WTC11 (cell line): ENCODE data around the gene SPAG5. TPM values are rescaled to one million over a fixed set of nuclear protein-coding genes. Genes with fewer than 3 reads are reported as not detected.

Experiments
- ATAC-seq: fragments of 200-7000 bp; cut with Tn5 transposase; 2 replicates; pipeline ENCODE4 v1.10.0; 2021; ENCODE audit warnings: mild to moderate bottlenecking, moderate library complexity
- CTCF ChIA-PET: fragments of 300-600 bp; sonication (Branson Sonifier 250); formaldehyde crosslinking; loops from one replicate; lab custom pipeline; 2021; ENCODE audit warnings: antibody characterized with exemption; lab: Charles Lee
- POLR2A ChIA-PET: fragments of 350-600 bp; sonication (Branson Sonifier 250); formaldehyde crosslinking; loops from one replicate; lab custom pipeline; 2021; ENCODE audit warnings: antibody characterized with exemption; lab: Charles Lee
- DNase-seq: peaks from one replicate; pipeline ENCODE4 v3.0.0; 2021; ENCODE audit warnings: low spot score
- H3K27ac Mint-ChIP-seq: 2 replicates; pipeline ENCODE4 v1.8.0; 2021; ENCODE audit warnings: mixed read lengths
- H3K27me3 Mint-ChIP-seq: 2 replicates; pipeline ENCODE4 v1.8.0; 2021; ENCODE audit warnings: low read depth, mild to moderate bottlenecking, moderate library complexity, mixed read lengths
- H3K36me3 Mint-ChIP-seq: 2 replicates; pipeline ENCODE4 v1.8.0; 2021; ENCODE audit warnings: mixed read lengths
- H3K4me1 Mint-ChIP-seq: 2 replicates; pipeline ENCODE4 v1.8.0; 2022; ENCODE audit warnings: mixed read lengths
- H3K4me3 Mint-ChIP-seq: 2 replicates; pipeline ENCODE4 v1.8.0; 2021; ENCODE audit warnings: mild to moderate bottlenecking, moderate library complexity, mixed read lengths
- H3K9me3 Mint-ChIP-seq: 2 replicates; pipeline ENCODE4 v1.8.0; 2021; ENCODE audit warnings: mixed read lengths
- ATF2 ChIP-seq: sonication (generic); formaldehyde crosslinking; IDR thresholded peaks from 2 replicates; pipeline ENCODE4 v1.8.1; 2022; ENCODE audit warnings: low read depth, missing genetic modification reagents, borderline replicate concordance
- ATF6 ChIP-seq: sonication (generic); formaldehyde crosslinking; IDR thresholded peaks from 2 replicates; pipeline ENCODE4 v1.8.1; 2023; ENCODE audit warnings: mild to moderate bottlenecking, missing genetic modification reagents
- CREB1 ChIP-seq: sonication (generic); formaldehyde crosslinking; IDR thresholded peaks from 2 replicates; pipeline ENCODE4 v1.8.0; 2023; ENCODE audit warnings: mild to moderate bottlenecking, missing genetic modification reagents
- E2F4 ChIP-seq: sonication (generic); formaldehyde crosslinking; IDR thresholded peaks from 2 replicates; pipeline ENCODE4 v1.8.1; 2022; ENCODE audit warnings: low read depth, mild to moderate bottlenecking, moderate library complexity, missing genetic modification reagents, borderline replicate concordance
- EMX1 ChIP-seq: fragments of 250-450 bp; sonication (Bioruptor Pico); IDR thresholded peaks from 2 replicates; pipeline ENCODE4 v1.8.0; 2021; ENCODE audit warnings: mild to moderate bottlenecking
- FOXJ3 ChIP-seq: sonication (generic); formaldehyde crosslinking; IDR thresholded peaks from 2 replicates; pipeline ENCODE4 v1.9.0; 2021; ENCODE audit warnings: missing genetic modification reagents, mild to moderate bottlenecking, borderline replicate concordance
- GTF2I ChIP-seq: fragments of 250-450 bp; sonication (Bioruptor Pico); conservative IDR thresholded peaks from 2 replicates; pipeline ENCODE4 v1.4.0; 2021; ENCODE audit warnings: mild to moderate bottlenecking
- IRF2 ChIP-seq: sonication (generic); formaldehyde crosslinking; IDR thresholded peaks from 2 replicates; pipeline ENCODE4 v1.8.0; 2022; ENCODE audit warnings: low read depth, missing genetic modification reagents, borderline replicate concordance
- JAZF1 ChIP-seq: fragments of 250-450 bp; sonication (Bioruptor Pico); IDR thresholded peaks from 2 replicates; pipeline ENCODE4 v1.9.0; 2021; ENCODE audit warnings: moderate library complexity, mild to moderate bottlenecking, inconsistent platforms
- JUN ChIP-seq: sonication (generic); formaldehyde crosslinking; IDR thresholded peaks from 2 replicates; pipeline ENCODE4 v1.8.0; 2023; ENCODE audit warnings: mild to moderate bottlenecking, missing genetic modification reagents
- MYBL2 ChIP-seq: sonication (generic); formaldehyde crosslinking; IDR thresholded peaks from 2 replicates; pipeline ENCODE4 v1.8.1; 2023; ENCODE audit warnings: mild to moderate bottlenecking, moderate library complexity, missing genetic modification reagents
- NFATC4 ChIP-seq: fragments of 250-450 bp; sonication (Bioruptor Pico); IDR thresholded peaks from 2 replicates; pipeline ENCODE4 v1.9.0; 2021; ENCODE audit warnings: mild to moderate bottlenecking
- NFE2L1 ChIP-seq: sonication (generic); formaldehyde crosslinking; IDR thresholded peaks from 2 replicates; pipeline ENCODE4 v1.8.1; 2023; ENCODE audit warnings: missing genetic modification reagents
- NFYB ChIP-seq: sonication (generic); formaldehyde crosslinking; conservative IDR thresholded peaks from 2 replicates; pipeline ENCODE4 v1.8.0; 2022; ENCODE audit warnings: low read depth, missing genetic modification reagents
- SMAD4 ChIP-seq: sonication (generic); formaldehyde crosslinking; IDR thresholded peaks from 2 replicates; pipeline ENCODE4 v1.8.0; 2022; ENCODE audit warnings: mild to moderate bottlenecking, missing genetic modification reagents
- SOX15 ChIP-seq: fragments of 250-450 bp; sonication (Bioruptor Pico); IDR thresholded peaks from 2 replicates; pipeline ENCODE4 v1.9.0; 2021; ENCODE audit warnings: mild to moderate bottlenecking
- TEAD4 ChIP-seq: sonication (generic); formaldehyde crosslinking; IDR thresholded peaks from 2 replicates; pipeline ENCODE4 v1.8.0; 2022; ENCODE audit warnings: mild to moderate bottlenecking, missing genetic modification reagents
- TP53 ChIP-seq: sonication (generic); formaldehyde crosslinking; IDR thresholded peaks from 2 replicates; pipeline ENCODE4 v1.8.1; 2023; ENCODE audit warnings: mild to moderate bottlenecking, missing genetic modification reagents
- ZNF263 ChIP-seq: sonication (generic); formaldehyde crosslinking; IDR thresholded peaks from 2 replicates; pipeline ENCODE4 v1.8.1; 2022; ENCODE audit warnings: low read depth, mild to moderate bottlenecking, moderate library complexity, missing genetic modification reagents
- ZNF512 ChIP-seq: sonication (generic); formaldehyde crosslinking; IDR thresholded peaks from 2 replicates; pipeline ENCODE4 v1.8.1; 2022; ENCODE audit warnings: missing genetic modification reagents, borderline replicate concordance
- total RNA-seq: library from RNA; stranded (reverse); gene quantifications from 3 replicates; pipeline ENCODE4 v1.2.3, GENCODE V29; 2021
- TF ChIP-seq, protein P1 (sequence below): sonication (generic); formaldehyde crosslinking; conservative IDR thresholded peaks from 2 replicates; pipeline ENCODE4 v1.8.1; 2023; ENCODE audit warnings: mild to moderate bottlenecking, low read depth, missing genetic modification reagents, moderate library complexity
- TF ChIP-seq, protein P2 (sequence below): sonication (generic); formaldehyde crosslinking; IDR thresholded peaks from 2 replicates; pipeline ENCODE4 v1.8.0; 2022; ENCODE audit warnings: mild to moderate bottlenecking, missing genetic modification reagents
- TF ChIP-seq, protein P3 (sequence below): fragments of 250-450 bp; sonication (Bioruptor Pico); IDR thresholded peaks from 2 replicates; pipeline ENCODE4 v1.9.0; 2021; ENCODE audit warnings: mild to moderate bottlenecking

Gene SPAG5
- total RNA-seq, 1 experiment from 2014 or later: 146 TPM

DNA sequence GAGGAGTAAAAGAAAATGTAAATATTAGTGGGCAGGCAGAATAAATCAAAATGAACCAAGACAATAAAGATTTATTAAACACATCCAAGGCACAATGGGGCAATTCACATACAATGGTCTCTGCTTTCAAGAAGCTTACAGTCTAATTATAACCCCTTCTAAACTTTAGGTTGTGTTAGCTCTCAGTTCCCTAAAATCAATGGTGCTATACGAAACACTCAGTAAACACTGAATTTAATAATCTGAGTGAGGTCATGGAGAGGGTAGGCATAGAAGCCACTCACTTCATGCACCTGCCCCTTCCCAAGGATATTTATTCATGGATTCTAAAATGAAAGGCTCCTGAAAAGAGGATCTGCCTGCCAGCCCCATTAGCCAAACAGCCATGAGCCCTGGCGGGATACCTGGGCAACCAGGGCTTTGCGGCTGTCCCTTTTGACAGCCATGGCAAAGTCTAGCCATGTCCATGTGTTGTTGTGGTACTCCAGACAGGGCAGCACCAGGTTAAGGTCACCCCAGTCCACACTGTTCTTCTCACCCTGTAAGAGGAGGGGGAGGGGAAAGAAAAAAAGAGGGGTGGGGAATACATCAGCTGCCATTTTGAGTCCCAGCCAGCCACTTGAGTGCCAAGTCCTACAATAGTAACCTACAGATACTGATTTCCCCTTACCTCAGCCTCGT lies 16.6 kb upstream of the SPAG5 start:
- DNase-seq (no peak), ATAC-seq (no peak)
- ChIA-PET POLR2A (interaction anchor here (0.6 kb wide), 1 partner anchor 15 kb away, joined by 3 read pairs; no protein-coding TSS in a partner anchor), CTCF (no interaction called here)
- TF ChIP-seq TEAD4 (no peak), ZNF263 (no peak), FOXJ3 (CRISPR knock-in tag) (no peak), NFE2L1 (CRISPR knock-in tag) (no peak), NFYB (CRISPR knock-in tag) (no peak), CREB1 (CRISPR knock-in tag) (no peak), ATF2 (CRISPR knock-in tag) (no peak), JAZF1 (no peak), ATF6 (CRISPR knock-in tag) (no peak), TP53 (CRISPR knock-in tag) (no peak), MYBL2 (CRISPR knock-in tag) (no peak)
- TF ChIP-seq, protein P1, sequence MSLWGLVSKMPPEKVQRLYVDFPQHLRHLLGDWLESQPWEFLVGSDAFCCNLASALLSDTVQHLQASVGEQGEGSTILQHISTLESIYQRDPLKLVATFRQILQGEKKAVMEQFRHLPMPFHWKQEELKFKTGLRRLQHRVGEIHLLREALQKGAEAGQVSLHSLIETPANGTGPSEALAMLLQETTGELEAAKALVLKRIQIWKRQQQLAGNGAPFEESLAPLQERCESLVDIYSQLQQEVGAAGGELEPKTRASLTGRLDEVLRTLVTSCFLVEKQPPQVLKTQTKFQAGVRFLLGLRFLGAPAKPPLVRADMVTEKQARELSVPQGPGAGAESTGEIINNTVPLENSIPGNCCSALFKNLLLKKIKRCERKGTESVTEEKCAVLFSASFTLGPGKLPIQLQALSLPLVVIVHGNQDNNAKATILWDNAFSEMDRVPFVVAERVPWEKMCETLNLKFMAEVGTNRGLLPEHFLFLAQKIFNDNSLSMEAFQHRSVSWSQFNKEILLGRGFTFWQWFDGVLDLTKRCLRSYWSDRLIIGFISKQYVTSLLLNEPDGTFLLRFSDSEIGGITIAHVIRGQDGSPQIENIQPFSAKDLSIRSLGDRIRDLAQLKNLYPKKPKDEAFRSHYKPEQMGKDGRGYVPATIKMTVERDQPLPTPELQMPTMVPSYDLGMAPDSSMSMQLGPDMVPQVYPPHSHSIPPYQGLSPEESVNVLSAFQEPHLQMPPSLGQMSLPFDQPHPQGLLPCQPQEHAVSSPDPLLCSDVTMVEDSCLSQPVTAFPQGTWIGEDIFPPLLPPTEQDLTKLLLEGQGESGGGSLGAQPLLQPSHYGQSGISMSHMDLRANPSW: no peak
- Mint-ChIP-seq H3K36me3 (peaks cover 82% of the 10 kb centered on the region), H3K4me3 (no peak overlapping the region), H3K9me3 (no peaks in the 10 kb centered on the region), H3K27ac (no peak overlapping the region), H3K4me1 (no peaks in the 10 kb centered on the region), H3K27me3 (no peaks in the 10 kb centered on the region)

GRCh38 chr17:28613931-28614381 lies 15.1 kb upstream of the SPAG5 start, which contains the start of gene RSKR:
Gene RSKR, minus strand, starts transcription at chr17:28614185. Its CDS starts 24 bp downstream, at chr17:28614161.
- DNase-seq: no peak
- no peaks in the 10 kb centered on the region for H3K4me1 Mint-ChIP-seq
- no peak within 1 kb of the TSS for H3K4me3 Mint-ChIP-seq
- TF ChIP-seq ZNF512 (no peak), SOX15 (CRISPR knock-in tag) (no peak), TEAD4 (no peak), IRF2 (CRISPR knock-in tag) (no peak), NFATC4 (CRISPR knock-in tag) (no peak), MYBL2 (CRISPR knock-in tag) (no peak), SMAD4 (CRISPR knock-in tag) (no peak), JUN (CRISPR knock-in tag) (no peak), JAZF1 (no peak), FOXJ3 (CRISPR knock-in tag) (no peak), GTF2I (CRISPR knock-in tag) (no peak), E2F4 (CRISPR knock-in tag) (no peak), EMX1 (CRISPR knock-in tag) (no peak)
- TF ChIP-seq, protein P2, sequence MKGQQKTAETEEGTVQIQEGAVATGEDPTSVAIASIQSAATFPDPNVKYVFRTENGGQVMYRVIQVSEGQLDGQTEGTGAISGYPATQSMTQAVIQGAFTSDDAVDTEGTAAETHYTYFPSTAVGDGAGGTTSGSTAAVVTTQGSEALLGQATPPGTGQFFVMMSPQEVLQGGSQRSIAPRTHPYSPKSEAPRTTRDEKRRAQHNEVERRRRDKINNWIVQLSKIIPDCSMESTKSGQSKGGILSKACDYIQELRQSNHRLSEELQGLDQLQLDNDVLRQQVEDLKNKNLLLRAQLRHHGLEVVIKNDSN (CRISPR knock-in tag): no peak
- TF ChIP-seq, protein P3, sequence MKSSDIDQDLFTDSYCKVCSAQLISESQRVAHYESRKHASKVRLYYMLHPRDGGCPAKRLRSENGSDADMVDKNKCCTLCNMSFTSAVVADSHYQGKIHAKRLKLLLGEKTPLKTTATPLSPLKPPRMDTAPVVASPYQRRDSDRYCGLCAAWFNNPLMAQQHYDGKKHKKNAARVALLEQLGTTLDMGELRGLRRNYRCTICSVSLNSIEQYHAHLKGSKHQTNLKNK (CRISPR knock-in tag): no peak
- TF ChIP-seq, all 79 proteins: peak for 0
- no peak for ATAC-seq
- CTCF ChIA-PET: interaction anchor here (0.6 to 1.8 kb wide), 6 partner anchors 12 to 43 kb away, joined by 3 to 12 read pairs (median 4); partner anchors contain the start of genes BLTP2 and PIGS
- no peaks in the 10 kb centered on the region for H3K27me3 Mint-ChIP-seq
- POLR2A ChIA-PET: interaction anchor here (1.0 kb wide), 1 partner anchor 97 kb away, joined by 3 read pairs; no protein-coding TSS in a partner anchor
- H3K36me3 Mint-ChIP-seq: peaks cover 73% of the 10 kb centered on the region
- no peaks in the 10 kb centered on the region for H3K9me3 Mint-ChIP-seq
- H3K27ac Mint-ChIP-seq: no peak within 1 kb of the TSS
